NCI-H2227 (cell line): Measurements from ENCODE around the gene DISC1.
A peak's percentile ranks its signal among the peaks of the same experiment; 100 is the strongest.
"Not testable (repeated sequence)": the region's sequence is repeated elsewhere in the genome, so short reads cannot be mapped to it uniquely, and the experiment has no call there.

Experiments
- DNase-seq: peaks from one replicate; lab custom pipeline; 2025; ENCODE audit not compliant: unreplicated experiment; lab: John Stamatoyannopoulos, UW

Gene DISC1

GRCh38 chr1:231724876-231725647 is 98.5 kb downstream of the DISC1 start:
- peak; percentile 59 for DNase-seq

GRCh38 chr1:231727171-231727570 is 100.6 kb downstream of the DISC1 start:
- no peak for DNase-seq

- not testable (repeated sequence) for DNase-seq
Measured at GRCh38 chr1:231728987-231729386, 102.4 kb downstream of the DISC1 start.

GRCh38 chr1:231729544-231729943 is 103.0 kb downstream of the DISC1 start:
- no peak for DNase-seq

GRCh38 chr1:231731268-231731667 is 104.7 kb downstream of the DISC1 start:
- no peak for DNase-seq

- no peak for DNase-seq
Measured at GRCh38 chr1:231733063-231733462, 106.5 kb downstream of the DISC1 start.

GRCh38 chr1:231733672-231734071 is 107.1 kb downstream of the DISC1 start:
- DNase-seq, result no peak

GRCh38 chr1:231734417-231734816 is 107.8 kb downstream of the DISC1 start:
- no peak for DNase-seq

- no peak for DNase-seq
Measured at GRCh38 chr1:231735411-231735810, 108.8 kb downstream of the DISC1 start.

GRCh38 chr1:231735941-231736340 is 109.4 kb downstream of the DISC1 start:
- DNase-seq, result no peak

- DNase-seq, result no peak
Measured at GRCh38 chr1:231736464-231736863, 109.9 kb downstream of the DISC1 start.

- no peak for DNase-seq
Measured at GRCh38 chr1:231738554-231738953, 112.0 kb downstream of the DISC1 start.

- no peak for DNase-seq
Measured at GRCh38 chr1:231743966-231744365, 117.4 kb downstream of the DISC1 start.

- DNase-seq, result no peak
Measured at GRCh38 chr1:231748760-231749415, 122.3 kb downstream of the DISC1 start.

GRCh38 chr1:231750296-231750695 is 123.7 kb downstream of the DISC1 start:
- DNase-seq, result no peak

- no peak for DNase-seq
Measured at GRCh38 chr1:231750818-231751362, 124.3 kb downstream of the DISC1 start.

GRCh38 chr1:231751415-231751814 is 124.8 kb downstream of the DISC1 start:
- no peak for DNase-seq

GRCh38 chr1:231753313-231753712 is 126.7 kb downstream of the DISC1 start:
- no peak for DNase-seq

- no peak for DNase-seq
Measured at GRCh38 chr1:231757101-231757404, 130.5 kb downstream of the DISC1 start.

- no peak for DNase-seq
Measured at GRCh38 chr1:231757759-231758158, 131.2 kb downstream of the DISC1 start.

- no peak for DNase-seq
Measured at GRCh38 chr1:231761252-231761651, 134.7 kb downstream of the DISC1 start.

- DNase-seq, result no peak
Measured at GRCh38 chr1:231761747-231762541, 135.4 kb downstream of the DISC1 start.
